Psoas muscle (tissue), 8 donors: Measurements from ENCODE around the gene ISLR. TPM values are rescaled to one million over a fixed set of nuclear protein-coding genes. Genes with fewer than 3 reads are reported as not detected.

Experiments used
- ATAC-seq, 4 donors: fragments of 200-7000 bp; cut with Tn5 transposase; one replicate each; pipeline ENCODE4 v1.9.1; 2020; ENCODE audit warnings: moderate library complexity in 3 of 4, mild to moderate bottlenecking in 2 of 4
- DNase-seq, 2 donors: peaks; one replicate each; pipeline ENCODE4 v3.0.0-alpha.2; 2020
- H3K27ac ChIP-seq: fragments of 200-600 bp; one replicate; pipeline ENCODE4 v1.8.0; 2022
- H3K27me3 ChIP-seq, 3 donors: fragments of 200-600 bp in 1 of 3; one replicate each; pipeline versions ENCODE4 v1.6.1 to v1.8.0; 2013 to 2022; ENCODE audit warnings: low read length in 2 of 3, mild to moderate bottlenecking in 2 of 3, moderate library complexity in 1 of 3; ENCODE audit not compliant: insufficient read depth in 3 of 3
- H3K36me3 ChIP-seq, 2 donors: fragments of 200-600 bp in 1 of 2; one replicate each; pipeline versions ENCODE4 v1.6.1 to v1.8.0; 2013 to 2022; ENCODE audit warnings: low read depth in 1 of 2, mild to moderate bottlenecking in 1 of 2, moderate library complexity in 1 of 2; ENCODE audit not compliant: insufficient read depth in 1 of 2
- H3K4me1 ChIP-seq: fragments of 200-600 bp; one replicate; pipeline ENCODE4 v1.8.0; 2022
- H3K4me3 ChIP-seq: fragments of 200-600 bp; one replicate; pipeline ENCODE4 v1.8.0; 2022; ENCODE audit warnings: mild to moderate bottlenecking
- H3K9me3 ChIP-seq: fragments of 200-600 bp; one replicate; pipeline ENCODE4 v1.8.0; 2022
- WGBS, 3 donors: extraction: QIAGEN DNeasy Blood & Tissue Kit; methylation state at CpG; one replicate each; pipeline versions ENCODE4 v1.1.6 to v1.1.7; 2013; 5-methylcytosine and 5-hydroxymethylcytosine counted together
- intact Hi-C, 2 donors: fragments of 100-400 bp; cut with DNase I; formaldehyde crosslinking; loops; one replicate each; pipeline versions ENCODE4 v1.11.0 to v1.14.2; 2022
- polyA plus RNA-seq, 3 donors: library from polyadenylated mRNA; stranded (reverse); fragments of 200-250 nt; gene quantifications; one replicate each; pipeline ENCODE4 v1.2.3, GENCODE V29; 2013
- total RNA-seq, 4 donors: library from RNA; stranded (reverse); fragmentation: NEBNext Ultra II Directional in 2 of 4; extraction: Animal tissue kit (Norgen Biotek cat#: 25700) in 2 of 4; gene quantifications; one replicate each; pipeline versions ENCODE4 v1.2.1 to v1.2.4, GENCODE V29; 2021 to 2023
- TF ChIP-seq, protein P1 (sequence below): fragments of 200-600 bp; IDR thresholded peaks from one replicate; pipeline ENCODE4 v1.8.0; 2022; ENCODE audit warnings: antibody characterized with exemption
- donor health status: healthy with polysubstance abuse.
- donor health status: DM: no; HTN: no; CAD: no; lungs with moderate emphysema.
- donor health status: Bipolar disorder and iron deficiency.
- donor health status: healthy.
- donor health status: DM: yes; HTN: yes; CAD: no.
- donor health status: DM: no; HTN: no; CAD: no.
- donor health status: DM: no; HTN: no; CAD: no.
- donor health status: DM: yes; HTN: yes; CAD: no.

The ISLR gene
- total and polyA plus RNA-seq, 7 donors: 2.6 to 18.0 (median 4.1) TPM

DNA sequence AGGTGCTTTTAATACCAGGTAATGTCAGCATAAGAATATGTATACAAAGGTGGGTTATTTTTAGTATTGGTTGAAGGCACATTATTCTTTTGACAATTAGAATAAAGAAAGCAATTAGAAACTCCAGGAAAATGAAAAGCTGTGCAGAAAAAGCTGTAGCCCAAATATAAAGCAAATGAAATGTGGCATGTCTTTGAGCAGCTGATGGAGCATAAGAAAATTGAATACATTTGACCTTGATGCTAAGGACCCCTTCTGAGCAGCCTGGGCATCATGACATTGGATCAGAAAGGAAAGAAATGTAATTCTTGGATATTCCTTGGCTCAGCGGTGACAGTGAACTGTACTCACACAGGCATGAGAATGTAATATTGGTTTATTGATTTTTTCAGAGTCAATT, 8.0 kb upstream of the ISLR start:
- intact Hi-C loops: no loop called here
- TF ChIP-seq, protein P1, sequence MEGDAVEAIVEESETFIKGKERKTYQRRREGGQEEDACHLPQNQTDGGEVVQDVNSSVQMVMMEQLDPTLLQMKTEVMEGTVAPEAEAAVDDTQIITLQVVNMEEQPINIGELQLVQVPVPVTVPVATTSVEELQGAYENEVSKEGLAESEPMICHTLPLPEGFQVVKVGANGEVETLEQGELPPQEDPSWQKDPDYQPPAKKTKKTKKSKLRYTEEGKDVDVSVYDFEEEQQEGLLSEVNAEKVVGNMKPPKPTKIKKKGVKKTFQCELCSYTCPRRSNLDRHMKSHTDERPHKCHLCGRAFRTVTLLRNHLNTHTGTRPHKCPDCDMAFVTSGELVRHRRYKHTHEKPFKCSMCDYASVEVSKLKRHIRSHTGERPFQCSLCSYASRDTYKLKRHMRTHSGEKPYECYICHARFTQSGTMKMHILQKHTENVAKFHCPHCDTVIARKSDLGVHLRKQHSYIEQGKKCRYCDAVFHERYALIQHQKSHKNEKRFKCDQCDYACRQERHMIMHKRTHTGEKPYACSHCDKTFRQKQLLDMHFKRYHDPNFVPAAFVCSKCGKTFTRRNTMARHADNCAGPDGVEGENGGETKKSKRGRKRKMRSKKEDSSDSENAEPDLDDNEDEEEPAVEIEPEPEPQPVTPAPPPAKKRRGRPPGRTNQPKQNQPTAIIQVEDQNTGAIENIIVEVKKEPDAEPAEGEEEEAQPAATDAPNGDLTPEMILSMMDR: no peak
- 91 to 97% (median 92%) methylated on average over 1 of the region's 1 CpG for WGBS, 3 donors
- no peaks in the 10 kb centered on the region for H3K9me3 ChIP-seq
- H3K27me3 ChIP-seq: no peaks in the 10 kb centered on the region
- DNase-seq (no peak), ATAC-seq (no peak)
- H3K27ac ChIP-seq: no peak overlapping the region
- no peaks in the 10 kb centered on the region for H3K36me3 ChIP-seq
- H3K4me1 ChIP-seq: no peaks in the 10 kb centered on the region
- no peak overlapping the region for H3K4me3 ChIP-seq

DNA sequence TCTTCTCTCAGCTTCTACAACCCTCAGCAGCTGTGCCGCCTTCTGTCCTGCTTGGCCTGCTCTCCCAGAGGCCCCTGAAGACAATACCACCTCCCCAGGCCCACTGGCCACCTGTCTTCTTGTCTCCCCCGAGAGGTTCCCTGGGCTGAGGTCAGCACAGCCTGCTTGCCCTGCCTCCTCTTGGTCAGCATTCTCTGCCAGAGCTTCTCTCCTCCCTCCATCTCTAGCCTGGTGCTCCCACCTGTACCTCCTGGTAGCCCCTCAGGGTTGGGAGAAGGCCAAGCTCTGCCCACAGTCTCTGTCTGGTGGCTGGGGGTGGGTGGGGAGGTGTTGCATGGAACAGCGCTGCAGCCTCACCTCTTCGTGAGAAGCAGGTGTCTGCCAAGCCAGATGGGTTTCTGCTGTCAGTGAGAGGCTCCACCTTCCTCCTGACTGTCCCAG, 5.6 kb upstream of the ISLR start:
- intact Hi-C loops: no loop called here

DNA sequence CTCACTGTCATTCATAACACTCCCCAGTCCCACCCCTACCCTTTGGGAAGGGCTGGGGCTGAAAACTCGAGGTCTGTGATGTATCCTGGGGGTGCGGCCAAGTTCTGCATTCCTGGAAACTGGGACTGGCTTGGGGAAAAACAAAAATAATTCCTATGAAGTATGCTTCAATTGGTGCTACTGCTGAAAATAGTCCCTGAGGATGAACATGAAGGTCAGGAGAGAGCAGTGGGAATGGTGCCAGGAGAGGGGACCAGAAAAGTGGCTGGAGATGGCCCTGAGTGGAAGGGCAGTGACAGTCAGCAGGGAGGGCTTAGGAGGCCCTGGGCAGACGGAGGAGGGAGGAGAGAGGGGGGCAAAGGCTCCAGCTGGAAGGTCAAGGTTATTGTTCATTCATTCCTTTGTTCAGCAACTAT, 4.8 kb upstream of the ISLR start:
- H3K4me3 ChIP-seq: no peak overlapping the region
- peak in 1 of 2 donors; percentile 28 for DNase-seq
- no peak for ATAC-seq
- H3K9me3 ChIP-seq: no peaks in the 10 kb centered on the region
- no peaks in the 10 kb centered on the region for H3K36me3 ChIP-seq
- H3K27ac ChIP-seq: no peak overlapping the region
- peaks cover 3% of the 10 kb centered on the region for H3K4me1 ChIP-seq
- WGBS, 3 donors: 38 to 47% (median 42%) methylated on average over 3 of the region's 3 CpGs
- intact Hi-C loops: no loop called here
- peaks cover 0 to 5% (median 0%) of the 10 kb centered on the region in 3 donors for H3K27me3 ChIP-seq
- TF ChIP-seq, protein P1: no peak

More for the DNA sequence above, 5.6 kb upstream of the ISLR start:
- Histone ChIP-seq H3K27me3 (peaks cover 0 to 5% (median 0%) of the 10 kb centered on the region in 3 donors), H3K4me1 (peaks cover 3% of the 10 kb centered on the region), H3K4me3 (no peak overlapping the region), H3K27ac (no peak overlapping the region), H3K36me3 (no peaks in the 10 kb centered on the region), H3K9me3 (no peaks in the 10 kb centered on the region)
- TF ChIP-seq, protein P1: no peak
- DNase-seq (no peak), ATAC-seq (no peak)
- 66 to 80% (median 71%) methylated on average over 4 of the region's 4 CpGs for WGBS, 3 donors

- TF ChIP-seq, protein P1: no peak
- intact Hi-C loops: no loop called here
- H3K4me1 ChIP-seq: peaks cover 3% of the 10 kb centered on the region
- peaks cover 0 to 5% (median 2%) of the 10 kb centered on the region in 3 donors for H3K27me3 ChIP-seq
- no peak overlapping the region for H3K27ac ChIP-seq
- H3K36me3 ChIP-seq: no peaks in the 10 kb centered on the region
- ATAC-seq (no peak), DNase-seq (no peak)
- no peaks in the 10 kb centered on the region for H3K9me3 ChIP-seq
- WGBS, 3 donors: 81 to 87% (median 82%) methylated on average over 14 to 15 of the region's 15 CpGs
- no peak overlapping the region for H3K4me3 ChIP-seq
Measured at GRCh38 chr15:74170071-74170844, 3.3 kb upstream of the ISLR start.
